Caco-2 (cell line): Measurements from ENCODE around the gene ATG4C. TPM values are rescaled to one million over a fixed set of nuclear protein-coding genes. Genes with fewer than 3 reads are reported as not detected.

ENCODE experiments used
- BruUV-seq: library from RNA; stranded (reverse); fragments of 400-500 nt; replicated peaks from 2 replicates; lab custom pipeline; 2021; lab: Mats Ljungman, UMichigan
- CTCF ChIA-PET: fragments of 300-600 bp; sonication (Branson Sonifier 250); formaldehyde crosslinking; loops from one replicate; lab custom pipeline; 2022; ENCODE audit warnings: antibody characterized with exemption; lab: Charles Lee
- POLR2A ChIA-PET: fragments of 300-600 bp; sonication (Branson Sonifier 250); formaldehyde crosslinking; loops from one replicate; lab custom pipeline; 2022; ENCODE audit warnings: antibody characterized with exemption; lab: Charles Lee
- DNase-seq, 2 experiments: peaks; one replicate each; pipeline versions ENCODE4 v3.0.0 to v3.0.0-alpha.2; 2020 to 2022
- H3K27me3 ChIP-seq: replicated peaks from 2 replicates; pipeline ENCODE4 v1.6.0; 2011; ENCODE audit warnings: low read length; ENCODE audit not compliant: control insufficient read depth, insufficient read depth
- H3K36me3 ChIP-seq: 2 replicates; pipeline ENCODE4 v1.5.1; 2011; ENCODE audit warnings: low read length; ENCODE audit not compliant: control insufficient read depth, insufficient read depth
- H3K4me1 ChIP-seq: fragments of 250-450 bp; sonication (Bioruptor Pico); 2 replicates; pipeline ENCODE4 v1.5.1; 2020; ENCODE audit warnings: mild to moderate bottlenecking
- H3K4me3 ChIP-seq: 2 replicates; pipeline ENCODE4 v1.5.1; 2011; ENCODE audit warnings: low read depth, mild to moderate bottlenecking, control low read depth, low read length
- H3K9me3 ChIP-seq: fragments of 250-450 bp; sonication (Bioruptor Pico); 2 replicates; pipeline ENCODE4 v1.5.1; 2020; ENCODE audit warnings: mild to moderate bottlenecking, moderate library complexity
- H3K27ac Mint-ChIP-seq: one replicate; pipeline ENCODE4 v1.8.0; 2022; ENCODE audit warnings: mixed read lengths; ENCODE audit not compliant: unreplicated experiment
- H3K27me3 Mint-ChIP-seq: one replicate; pipeline ENCODE4 v1.8.0; 2022; ENCODE audit warnings: mixed read lengths; ENCODE audit not compliant: insufficient read depth, unreplicated experiment
- H3K36me3 Mint-ChIP-seq: one replicate; pipeline ENCODE4 v1.8.0; 2022; ENCODE audit warnings: mild to moderate bottlenecking, mixed read lengths; ENCODE audit not compliant: insufficient read depth, unreplicated experiment
- H3K4me1 Mint-ChIP-seq: one replicate; pipeline ENCODE4 v1.8.0; 2022; ENCODE audit warnings: low read depth, mixed read lengths; ENCODE audit not compliant: unreplicated experiment
- H3K4me3 Mint-ChIP-seq: one replicate; pipeline ENCODE4 v1.8.0; 2022; ENCODE audit warnings: mild to moderate bottlenecking, moderate library complexity, mixed read lengths; ENCODE audit not compliant: unreplicated experiment
- H3K9me3 Mint-ChIP-seq: one replicate; pipeline ENCODE4 v1.8.0; 2022; ENCODE audit warnings: mixed read lengths; ENCODE audit not compliant: unreplicated experiment
- intact Hi-C: fragments of 100-400 bp; cut with micrococcal nuclease; formaldehyde crosslinking; loops from one replicate; pipeline ENCODE4 v1.10.0; 2022; ENCODE audit not compliant: unreplicated experiment
- total RNA-seq: library from RNA; stranded (reverse); gene quantifications from 2 replicates; pipeline ENCODE4 v1.2.3, GENCODE V29; 2022
- TF ChIP-seq, protein P1 (sequence below), 2 experiments: fragments of 200-600 bp in 1 of 2; IDR thresholded peaks; 1 replicate in 1 of 2; 2 replicates in 1 of 2; pipeline versions ENCODE4 v1.5.1 to v1.8.0; 2011 to 2022; ENCODE audit warnings: antibody characterized with exemption in 1 of 2, control low read depth in 1 of 2, inconsistent platforms in 1 of 2, low read depth in 1 of 2, low read length in 1 of 2, mild to moderate bottlenecking in 1 of 2, moderate library complexity in 1 of 2; ENCODE audit not compliant: insufficient read depth in 1 of 2, severe bottlenecking in 1 of 2, unreplicated experiment in 1 of 2

Gene ATG4C
- total RNA-seq, 1 experiment from 2014 or later = 7.4 TPM

DNA sequence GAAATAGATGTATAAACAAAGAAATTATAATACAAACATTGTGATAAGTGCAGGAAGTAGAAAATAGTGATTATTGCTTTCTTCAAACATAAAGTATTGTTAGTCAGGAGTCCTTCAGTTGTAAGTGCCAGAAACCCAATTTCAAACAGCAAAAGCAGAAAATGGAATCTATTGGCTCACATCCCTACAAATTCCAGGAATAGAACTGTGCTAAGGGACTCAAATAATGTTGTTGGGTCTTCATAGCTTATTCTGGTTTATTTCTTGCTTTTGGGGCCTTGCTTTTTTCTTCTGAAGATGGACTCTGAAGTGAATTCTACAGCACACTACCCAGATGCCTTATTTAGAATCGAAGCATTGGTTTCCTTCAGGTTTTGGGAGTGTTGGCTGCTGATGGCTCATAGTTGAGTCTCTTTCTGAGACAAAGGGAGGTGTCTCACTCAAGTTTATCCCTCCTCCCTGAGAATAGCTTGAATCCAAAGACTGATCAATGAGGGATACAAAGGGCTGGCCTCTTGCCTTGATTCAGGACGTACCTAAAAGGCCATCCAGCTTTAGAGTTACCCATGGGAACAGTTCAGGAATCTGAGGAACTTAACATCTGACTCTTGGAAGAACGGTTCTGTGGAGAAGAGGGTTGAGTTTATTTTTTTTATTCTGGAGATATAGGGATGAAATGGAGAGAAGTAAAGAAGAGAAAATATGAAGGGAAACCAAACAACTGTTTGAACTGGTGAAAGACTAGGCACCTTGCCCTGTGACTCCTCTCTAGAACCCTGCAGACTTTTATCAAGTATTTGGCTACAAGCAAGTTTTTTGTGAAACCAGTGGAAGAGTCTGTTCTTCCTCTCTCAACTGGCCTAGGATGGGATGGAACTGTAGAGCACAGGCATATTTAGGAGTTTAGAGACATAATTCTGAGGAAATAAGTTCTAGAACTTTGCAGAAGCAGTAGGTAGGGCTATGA is 39.0 kb upstream of the ATG4C start:
- intact Hi-C loops = no loop called here
- DNase-seq = no peak
- ChIA-PET POLR2A (no interaction called here), CTCF (no interaction called here)
- Histone ChIP-seq H3K4me1 (0 out of 2 replicates have a peak, but pooled peaks cover 3% of the 10 kb centered on the region), H3K9me3 (no peaks in the 10 kb centered on the region), H3K27me3 (no peaks in the 10 kb centered on the region), H3K36me3 (no peaks in the 10 kb centered on the region), H3K4me3 (no peak overlapping the region)
- H3K9me3 Mint-ChIP-seq = peaks cover 15% of the 10 kb centered on the region
- H3K27me3 Mint-ChIP-seq = no peaks in the 10 kb centered on the region
- H3K36me3 Mint-ChIP-seq = no peaks in the 10 kb centered on the region
- no peak overlapping the region for H3K4me3 Mint-ChIP-seq
- BruUV-seq = no TSS peak
- H3K27ac Mint-ChIP-seq = no peak overlapping the region
- H3K4me1 Mint-ChIP-seq = no peaks in the 10 kb centered on the region
- TF ChIP-seq, protein P1, sequence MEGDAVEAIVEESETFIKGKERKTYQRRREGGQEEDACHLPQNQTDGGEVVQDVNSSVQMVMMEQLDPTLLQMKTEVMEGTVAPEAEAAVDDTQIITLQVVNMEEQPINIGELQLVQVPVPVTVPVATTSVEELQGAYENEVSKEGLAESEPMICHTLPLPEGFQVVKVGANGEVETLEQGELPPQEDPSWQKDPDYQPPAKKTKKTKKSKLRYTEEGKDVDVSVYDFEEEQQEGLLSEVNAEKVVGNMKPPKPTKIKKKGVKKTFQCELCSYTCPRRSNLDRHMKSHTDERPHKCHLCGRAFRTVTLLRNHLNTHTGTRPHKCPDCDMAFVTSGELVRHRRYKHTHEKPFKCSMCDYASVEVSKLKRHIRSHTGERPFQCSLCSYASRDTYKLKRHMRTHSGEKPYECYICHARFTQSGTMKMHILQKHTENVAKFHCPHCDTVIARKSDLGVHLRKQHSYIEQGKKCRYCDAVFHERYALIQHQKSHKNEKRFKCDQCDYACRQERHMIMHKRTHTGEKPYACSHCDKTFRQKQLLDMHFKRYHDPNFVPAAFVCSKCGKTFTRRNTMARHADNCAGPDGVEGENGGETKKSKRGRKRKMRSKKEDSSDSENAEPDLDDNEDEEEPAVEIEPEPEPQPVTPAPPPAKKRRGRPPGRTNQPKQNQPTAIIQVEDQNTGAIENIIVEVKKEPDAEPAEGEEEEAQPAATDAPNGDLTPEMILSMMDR (IDR thresholded peaks at IDR 0.05; ENCODE audit: insufficient read depth in 1 of 2, low read depth in 1 of 2, low read length in 1 of 2, severe bottlenecking in 1 of 2, unreplicated experiment in 1 of 2) = no peak

DNA sequence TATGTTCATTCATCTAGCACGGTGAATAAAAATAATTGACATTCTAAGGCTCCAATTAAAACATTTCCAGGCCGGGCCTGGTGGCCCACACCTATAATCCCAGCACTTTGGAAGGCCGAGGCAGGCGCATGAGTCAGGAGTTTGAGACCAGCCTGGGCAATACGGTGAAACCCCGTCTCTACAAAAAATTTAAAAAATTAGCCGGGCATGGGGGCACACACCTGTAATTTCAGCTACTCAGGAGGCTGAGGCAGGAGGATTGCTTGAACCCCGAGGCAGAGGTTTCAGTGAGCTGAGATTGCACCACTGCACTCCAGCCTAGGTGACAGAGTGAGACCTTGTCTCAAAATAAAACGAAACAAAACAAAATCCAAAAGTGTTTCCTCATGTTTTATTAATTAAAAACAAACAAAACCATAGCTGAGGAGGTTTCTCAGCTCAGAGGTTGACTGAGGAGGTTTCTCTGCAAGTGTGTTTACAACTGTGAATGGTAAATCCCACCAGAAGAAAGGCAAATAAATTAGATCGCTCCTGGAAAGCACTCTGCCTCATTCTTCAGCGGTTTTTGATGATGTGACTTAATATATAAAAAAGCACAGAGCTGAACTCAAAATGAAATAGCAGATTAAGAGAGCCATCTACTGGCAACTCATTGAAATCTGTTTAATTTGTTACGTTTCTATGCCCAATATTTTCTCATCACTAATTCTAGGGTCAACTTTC is 37.7 kb upstream of the ATG4C start:
- Histone ChIP-seq H3K36me3 (no peaks in the 10 kb centered on the region), H3K9me3 (no peaks in the 10 kb centered on the region), H3K4me1 (0 out of 2 replicates have a peak, but pooled peaks cover 3% of the 10 kb centered on the region), H3K27me3 (no peaks in the 10 kb centered on the region), H3K4me3 (no peak overlapping the region)
- no TSS peak for BruUV-seq
- H3K27me3 Mint-ChIP-seq = no peaks in the 10 kb centered on the region
- no peaks in the 10 kb centered on the region for H3K36me3 Mint-ChIP-seq
- ChIA-PET CTCF (interaction anchor here (0.5 to 1.2 kb wide), 5 partner anchors 48 to 238 kb away, joined by 4 to 7 read pairs (median 5); no protein-coding TSS in a partner anchor), POLR2A (no interaction called here)
- intact Hi-C loops = loop anchor here (1.0 kb wide), 2 partner anchors 216 to 238 kb away; no protein-coding TSS in a partner anchor
- no peak overlapping the region for H3K27ac Mint-ChIP-seq
- H3K4me3 Mint-ChIP-seq = no peak overlapping the region
- peaks cover 2% of the 10 kb centered on the region for H3K9me3 Mint-ChIP-seq
- DNase-seq = no peak
- no peaks in the 10 kb centered on the region for H3K4me1 Mint-ChIP-seq
- TF ChIP-seq, protein P1 (IDR thresholded peaks at IDR 0.05; ENCODE audit: insufficient read depth in 1 of 2, low read depth in 1 of 2, low read length in 1 of 2, severe bottlenecking in 1 of 2, unreplicated experiment in 1 of 2) = peak; percentile 30 to 51

DNA sequence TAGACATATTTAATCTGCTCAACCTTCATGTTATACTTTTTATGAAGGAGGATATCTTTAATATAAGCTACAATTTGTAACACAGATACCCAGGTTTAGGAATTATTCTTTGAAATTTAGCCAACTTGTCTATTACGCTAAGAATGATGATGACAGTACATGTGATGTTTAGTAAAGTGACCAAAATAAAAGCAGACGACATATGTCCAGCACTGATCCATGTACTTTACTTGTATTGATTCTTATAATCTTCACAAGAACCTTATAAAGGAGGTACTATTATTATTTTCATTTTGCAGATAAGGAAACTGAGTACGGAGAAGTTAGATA is 37.2 kb upstream of the ATG4C start:
- Histone ChIP-seq H3K4me3 (no peak overlapping the region), H3K9me3 (no peaks in the 10 kb centered on the region), H3K36me3 (no peaks in the 10 kb centered on the region), H3K27me3 (no peaks in the 10 kb centered on the region), H3K4me1 (0 out of 2 replicates have a peak, but pooled peaks cover 3% of the 10 kb centered on the region)
- H3K4me1 Mint-ChIP-seq = no peaks in the 10 kb centered on the region
- TF ChIP-seq, protein P1 (IDR thresholded peaks at IDR 0.05; ENCODE audit: insufficient read depth in 1 of 2, low read depth in 1 of 2, low read length in 1 of 2, severe bottlenecking in 1 of 2, unreplicated experiment in 1 of 2) = no peak
- no peaks in the 10 kb centered on the region for H3K36me3 Mint-ChIP-seq
- BruUV-seq = no TSS peak
- no peak overlapping the region for H3K4me3 Mint-ChIP-seq
- H3K27me3 Mint-ChIP-seq = no peaks in the 10 kb centered on the region
- no peak overlapping the region for H3K27ac Mint-ChIP-seq
- no peak for DNase-seq
- ChIA-PET POLR2A (no interaction called here), CTCF (interaction anchor here (0.5 to 1.2 kb wide), 4 partner anchors 56 to 239 kb away, joined by 4 to 7 read pairs (median 5); no protein-coding TSS in a partner anchor)
- no peaks in the 10 kb centered on the region for H3K9me3 Mint-ChIP-seq
- intact Hi-C loops = loop anchor here (1.0 kb wide), 2 partner anchors 216 to 238 kb away; no protein-coding TSS in a partner anchor
